Neural cell (in vitro differentiated cells): ENCODE data around the gene ACAD10. TPM values are rescaled to one million over a fixed set of nuclear protein-coding genes. Genes with fewer than 3 reads are reported as not detected.
"Not testable (repeated sequence)": the region's sequence is repeated elsewhere in the genome, so short reads cannot be mapped to it uniquely, and the experiment has no call there.

Experiments
- H2AFZ ChIP-seq: fragments of 200-600, 300-800 bp; sonication (generic), shearing (Covaris generic); 2 replicates; pipeline ENCODE4 v1.6.0; 2014; ENCODE audit warnings: low read depth, mild to moderate bottlenecking, antibody characterized with exemption, low read length, moderate library complexity
- H3F3A ChIP-seq: fragments of 200-600 bp; shearing (Covaris generic); 2 replicates; pipeline ENCODE4 v1.6.1; 2016; ENCODE audit warnings: mild to moderate bottlenecking, moderate library complexity, mixed read lengths, antibody characterized with exemption, low read length; ENCODE audit not compliant: insufficient read depth, poor library complexity, severe bottlenecking
- H3K27ac ChIP-seq: fragments of 200-600, 300-800 bp; sonication (generic), shearing (Covaris generic); 2 replicates; pipeline ENCODE4 v1.5.1; 2014; ENCODE audit warnings: mild to moderate bottlenecking, low read length, moderate library complexity
- H3K27me3 ChIP-seq: fragments of 300-800, 200-600 bp; sonication (generic), shearing (Covaris generic); 2 replicates; pipeline ENCODE4 v1.6.0; 2014; ENCODE audit warnings: mild to moderate bottlenecking, low read depth, low read length, moderate library complexity; ENCODE audit not compliant: insufficient read depth
- H3K36me3 ChIP-seq: fragments of 300-800, 200-600 bp; sonication (generic), shearing (Covaris generic); 2 replicates; pipeline ENCODE4 v1.5.1; 2014; ENCODE audit warnings: mild to moderate bottlenecking, antibody characterized with exemption, low read length, moderate library complexity; ENCODE audit not compliant: insufficient read depth
- H3K4me2 ChIP-seq: fragments of 300-800, 200-600 bp; sonication (generic), shearing (Covaris generic); 2 replicates; pipeline ENCODE4 v1.6.0; 2014; ENCODE audit warnings: mild to moderate bottlenecking, low read length
- H3K4me3 ChIP-seq: fragments of 300-800, 200-600 bp; sonication (generic), shearing (Covaris generic); 2 replicates; pipeline ENCODE4 v1.5.1; 2014; ENCODE audit warnings: mild to moderate bottlenecking, low read length, moderate library complexity
- H3K79me2 ChIP-seq: fragments of 200-600 bp; shearing (Covaris generic); replicated peaks from 2 replicates; pipeline ENCODE4 v1.6.0; 2014; ENCODE audit warnings: mild to moderate bottlenecking, low read length, moderate library complexity; ENCODE audit not compliant: insufficient read depth
- H3K9ac ChIP-seq: fragments of 300-800, 200-600 bp; sonication (generic), shearing (Covaris generic); 2 replicates; pipeline ENCODE4 v1.6.1; 2016; ENCODE audit warnings: mild to moderate bottlenecking, low read length, mixed read lengths
- H3K9me2 ChIP-seq: fragments of 200-600 bp; shearing (Covaris generic); 2 replicates; pipeline ENCODE4 v1.6.1; 2016; ENCODE audit warnings: mild to moderate bottlenecking, low read length, mixed read lengths; ENCODE audit not compliant: insufficient read depth
- H3K9me3 ChIP-seq: fragments of 200-600, 300-800 bp; sonication (generic), shearing (Covaris generic); 2 replicates; pipeline ENCODE4 v1.6.1; 2016; ENCODE audit warnings: mild to moderate bottlenecking, mixed run types, low read length, moderate library complexity, mixed read lengths
- H4K20me1 ChIP-seq: fragments of 200-600 bp; shearing (Covaris generic); 2 replicates; pipeline ENCODE4 v1.6.1; 2016; ENCODE audit warnings: mild to moderate bottlenecking, mixed run types; ENCODE audit not compliant: insufficient read depth
- CTCF ChIP-seq: fragments of 450-650 bp; IDR thresholded peaks from 2 replicates; pipeline ENCODE4 v1.5.1; 2014; ENCODE audit warnings: antibody characterized with exemption, mild to moderate bottlenecking, moderate library complexity; ENCODE audit not compliant: poor library complexity, severe bottlenecking
- EP300 ChIP-seq: fragments of 450-650 bp; conservative IDR thresholded peaks from 2 replicates; pipeline ENCODE4 v1.6.1; 2014; ENCODE audit warnings: antibody characterized with exemption, mild to moderate bottlenecking, moderate library complexity; ENCODE audit not compliant: poor library complexity, severe bottlenecking
- EZH2 ChIP-seq: fragments of 200-600, 300-800 bp; shearing (Covaris generic), sonication (generic); IDR thresholded peaks from 2 replicates; pipeline ENCODE4 v1.6.1; 2014; ENCODE audit warnings: antibody characterized with exemption, low read length, borderline replicate concordance, mild to moderate bottlenecking; ENCODE audit not compliant: insufficient read depth, poor library complexity, severe bottlenecking
- MXI1 ChIP-seq: fragments of 450-650 bp; conservative IDR thresholded peaks from 2 replicates; pipeline ENCODE4 v1.6.1; 2014; ENCODE audit warnings: antibody characterized with exemption, mild to moderate bottlenecking; ENCODE audit not compliant: poor library complexity, severe bottlenecking
- POLR2AphosphoS5 ChIP-seq: IDR thresholded peaks from 2 replicates; pipeline ENCODE4 v1.6.1; 2012
- RAD21 ChIP-seq: fragments of 450-650 bp; conservative IDR thresholded peaks from 2 replicates; pipeline ENCODE4 v1.6.1; 2014; ENCODE audit warnings: antibody characterized with exemption, mild to moderate bottlenecking, moderate library complexity
- SMC3 ChIP-seq: fragments of 450-650 bp; conservative IDR thresholded peaks from 2 replicates; pipeline ENCODE4 v1.6.1; 2014; ENCODE audit warnings: antibody characterized with exemption, mild to moderate bottlenecking, moderate library complexity; ENCODE audit not compliant: poor library complexity
- TAF1 ChIP-seq: IDR thresholded peaks from 2 replicates; pipeline ENCODE4 v1.6.1; 2012; ENCODE audit warnings: low read depth
- polyA plus RNA-seq: library from polyadenylated mRNA; depleted of rRNA; stranded (reverse); fragments of >200 nt; gene quantifications from 2 replicates; pipeline ENCODE4 v1.2.3, GENCODE V29; 2014

ACAD10 gene
- polyA plus RNA-seq, 1 donor from 2014 or later: 25.7 TPM

GRCh38 chr12:111761099-111761498 is 75.2 kb downstream of the ACAD10 start:
- H3F3A ChIP-seq: no peaks in the 10 kb centered on the region
- TF ChIP-seq TAF1: no peak
- TF ChIP-seq CTCF: no peak
- no peak for TF ChIP-seq MXI1
- no peak for TF ChIP-seq EP300
- TF ChIP-seq EZH2: no peak
- TF ChIP-seq POLR2AphosphoS5: no peak
- TF ChIP-seq SMC3: no peak
- H3K9me3 ChIP-seq: no peaks in the 10 kb centered on the region
- no peak overlapping the region for H3K9ac ChIP-seq
- no peak overlapping the region for H2AFZ ChIP-seq
- H3K9me2 ChIP-seq: no peaks in the 10 kb centered on the region
- H3K27ac ChIP-seq: no peak overlapping the region
- no peaks in the 10 kb centered on the region for H3K79me2 ChIP-seq
- no peaks in the 10 kb centered on the region for H4K20me1 ChIP-seq
- no peaks in the 10 kb centered on the region for H3K27me3 ChIP-seq
- H3K4me2 ChIP-seq: no peak overlapping the region
- H3K36me3 ChIP-seq: no peaks in the 10 kb centered on the region
- H3K4me3 ChIP-seq: no peak overlapping the region

- H3K4me2 ChIP-seq: no peak overlapping the region
Observed at GRCh38 chr12:111761706-111762105, 75.9 kb downstream of the ACAD10 start.

GRCh38 chr12:111763552-111763951 is 77.7 kb downstream of the ACAD10 start:
- not testable (repeated sequence) for H3K9ac ChIP-seq, H4K20me1 ChIP-seq, H3K36me3 ChIP-seq, H3K9me2 ChIP-seq, H3K4me3 ChIP-seq, H3K9me3 ChIP-seq, H3F3A ChIP-seq, H3K4me2 ChIP-seq, H3K27ac ChIP-seq, H3K79me2 ChIP-seq, H2AFZ ChIP-seq, H3K27me3 ChIP-seq

More at GRCh38 chr12:111761706-111762105, 75.9 kb downstream of the ACAD10 start:
- TF ChIP-seq RAD21 (no peak), EZH2 (no peak), TAF1 (no peak), MXI1 (no peak)
- Histone ChIP-seq H3K36me3 (no peaks in the 10 kb centered on the region), H3K4me3 (no peak overlapping the region), H3K27me3 (no peaks in the 10 kb centered on the region), H2AFZ (no peak overlapping the region), H3F3A (no peaks in the 10 kb centered on the region), H3K9me2 (no peaks in the 10 kb centered on the region), H3K79me2 (no peaks in the 10 kb centered on the region), H4K20me1 (no peaks in the 10 kb centered on the region), H3K9me3 (no peaks in the 10 kb centered on the region), H3K9ac (no peak overlapping the region), H3K27ac (no peak overlapping the region)
